ENCODE results near the gene LINS1. TPM values are rescaled to one million over a fixed set of nuclear protein-coding genes. Genes with fewer than 3 reads are reported as not detected.

The LINS1 gene
- polyA plus RNA-seq, 1 donor from 2014 or later = 21.4 TPM

GRCh38 chr15:100588638-100589242 lies 13.2 kb downstream of the LINS1 start:
- H3K4me3 ChIP-seq (ENCODE audit: low read length) = no peak overlapping the region
- H3K36me3 ChIP-seq (ENCODE audit: insufficient read depth, low read length) = no peaks in the 10 kb centered on the region
- no peaks in the 10 kb centered on the region for H4K20me1 ChIP-seq (ENCODE audit: insufficient read depth)
- no peak overlapping the region for H2AFZ ChIP-seq (ENCODE audit: low read depth, low read length)
- H3F3A ChIP-seq (ENCODE audit: insufficient read depth, low read length, poor library complexity, severe bottlenecking) = no peaks in the 10 kb centered on the region
- TF ChIP-seq TAF1 (IDR thresholded peaks at IDR 0.05; ENCODE audit: low read depth) (no peak), SMC3 (conservative IDR thresholded peaks at IDR 0.05; ENCODE audit: poor library complexity) (no peak), RAD21 (conservative IDR thresholded peaks at IDR 0.05) (no peak)
- H3K9me2 ChIP-seq (ENCODE audit: insufficient read depth, low read length) = no peaks in the 10 kb centered on the region
- H3K4me2 ChIP-seq (ENCODE audit: low read length) = no peak overlapping the region
- H3K9ac ChIP-seq (ENCODE audit: low read length) = no peak overlapping the region
- peaks cover 10% of the 10 kb centered on the region for H3K79me2 ChIP-seq (replicated peaks; ENCODE audit: insufficient read depth, low read length)
- no peaks in the 10 kb centered on the region for H3K27me3 ChIP-seq (ENCODE audit: insufficient read depth, low read depth, low read length)
- H3K9me3 ChIP-seq (ENCODE audit: low read length) = peaks cover 4% of the 10 kb centered on the region
- no peak overlapping the region for H3K27ac ChIP-seq (ENCODE audit: low read length)

GRCh38 chr15:100580414-100580813 lies 21.6 kb downstream of the LINS1 start:
- no peak overlapping the region for H3K9ac ChIP-seq (ENCODE audit: low read length)
- H3K4me2 ChIP-seq (ENCODE audit: low read length) = no peak overlapping the region
- H3F3A ChIP-seq (ENCODE audit: insufficient read depth, low read length, poor library complexity, severe bottlenecking) = no peaks in the 10 kb centered on the region
- no peak overlapping the region for H3K27ac ChIP-seq (ENCODE audit: low read length)
- no peaks in the 10 kb centered on the region for H4K20me1 ChIP-seq (ENCODE audit: insufficient read depth)
- H3K36me3 ChIP-seq (ENCODE audit: insufficient read depth, low read length) = no peaks in the 10 kb centered on the region
- TF ChIP-seq TAF1 (IDR thresholded peaks at IDR 0.05; ENCODE audit: low read depth) = no peak
- TF ChIP-seq RAD21 (conservative IDR thresholded peaks at IDR 0.05) = no peak
- no peak for TF ChIP-seq REST (IDR thresholded peaks at IDR 0.05; ENCODE audit: borderline replicate concordance)
- TF ChIP-seq CTCF (IDR thresholded peaks at IDR 0.05; ENCODE audit: poor library complexity, severe bottlenecking) = no peak
- TF ChIP-seq MXI1 (conservative IDR thresholded peaks at IDR 0.05; ENCODE audit: poor library complexity, severe bottlenecking) = no peak
- no peak for TF ChIP-seq EZH2 (IDR thresholded peaks at IDR 0.05; ENCODE audit: borderline replicate concordance, insufficient read depth, low read length, poor library complexity, severe bottlenecking)
- TF ChIP-seq SMC3 (conservative IDR thresholded peaks at IDR 0.05; ENCODE audit: poor library complexity) = no peak
- TF ChIP-seq EP300 (conservative IDR thresholded peaks at IDR 0.05; ENCODE audit: poor library complexity, severe bottlenecking) = no peak
- no peak for TF ChIP-seq POLR2AphosphoS5 (IDR thresholded peaks at IDR 0.05)
- no peak overlapping the region for H2AFZ ChIP-seq (ENCODE audit: low read depth, low read length)
- no peaks in the 10 kb centered on the region for H3K9me2 ChIP-seq (ENCODE audit: insufficient read depth, low read length)
- H3K79me2 ChIP-seq (replicated peaks; ENCODE audit: insufficient read depth, low read length) = no peaks in the 10 kb centered on the region
- no peak overlapping the region for H3K4me3 ChIP-seq (ENCODE audit: low read length)
- H3K9me3 ChIP-seq (ENCODE audit: low read length) = no peaks in the 10 kb centered on the region
- H3K27me3 ChIP-seq (ENCODE audit: insufficient read depth, low read depth, low read length) = no peaks in the 10 kb centered on the region
